Stimulated activated CD4-positive, alpha-beta T cell treated with anti-CD3 and anti-CD28 coated beads, TNF-alpha, amount 100 ng/mL, for 24 hours (primary cell): ENCODE measurements around the gene ZSCAN23.
"Not testable (repeated sequence)": the region's sequence is repeated elsewhere in the genome, so short reads cannot be mapped to it uniquely, and the experiment has no call there.

Experiments
- DNase-seq, 3 experiments: peaks; one replicate each; pipeline ENCODE4 v3.0.0-alpha.2; 2020; ENCODE audit warnings: low read depth in 3 of 3

ZSCAN23 gene

DNA sequence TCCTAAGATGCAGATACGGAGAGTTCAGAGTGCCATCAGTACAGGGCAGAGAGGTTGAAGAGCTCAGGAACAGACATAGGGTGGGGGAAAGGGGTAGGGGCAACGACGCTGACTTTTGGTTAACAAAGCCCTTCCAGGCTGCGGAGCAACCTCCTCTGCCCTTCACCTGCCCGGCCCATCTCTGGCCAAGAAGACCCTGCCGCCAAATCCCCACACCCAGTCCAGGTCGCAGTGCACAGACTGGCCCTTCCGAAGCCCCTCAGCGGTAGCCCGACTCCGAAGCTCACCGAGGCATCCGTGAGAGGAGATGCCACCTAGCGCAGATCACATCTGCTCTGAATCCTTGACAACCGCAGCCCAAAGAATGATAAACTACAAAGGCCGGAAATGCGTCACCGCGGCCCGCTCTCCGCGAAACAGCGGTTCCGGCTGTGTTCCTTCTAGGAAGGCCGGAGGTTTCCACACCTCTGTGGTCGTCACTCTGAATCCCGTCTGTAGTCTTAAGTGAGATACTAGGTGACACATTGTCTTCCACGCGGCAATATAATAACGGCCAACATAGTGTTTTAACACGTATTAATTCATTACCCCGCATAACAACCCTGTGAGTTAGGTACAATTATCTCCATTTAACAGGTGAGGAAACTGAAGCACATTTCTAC, at the start of gene ZSCAN23:
Gene ZSCAN23 (minus strand): TSS at position 380 of the 662 bp plus-strand sequence. CDS start 7,225 bp downstream, outside the sequence.
- DNase-seq = peak; percentile 65 to 83 (median 75)

DNA sequence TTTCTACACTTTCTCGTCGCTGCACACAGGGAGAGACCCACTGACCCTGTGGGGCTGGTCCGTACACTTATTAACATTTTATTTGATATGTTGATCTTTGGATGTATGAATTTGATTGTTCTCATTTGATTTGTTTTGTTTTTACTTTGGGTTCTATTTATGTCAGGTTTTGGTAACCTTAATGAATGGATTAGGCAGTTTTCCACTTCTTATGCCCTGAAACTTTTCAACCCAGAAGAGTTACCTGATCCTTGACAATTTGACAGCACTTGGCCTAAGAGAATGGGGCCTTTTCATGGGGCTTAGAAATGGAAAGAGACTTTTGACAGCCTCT, 48.7 kb upstream of the ZSCAN23 start:
- DNase-seq = no peak

DNA sequence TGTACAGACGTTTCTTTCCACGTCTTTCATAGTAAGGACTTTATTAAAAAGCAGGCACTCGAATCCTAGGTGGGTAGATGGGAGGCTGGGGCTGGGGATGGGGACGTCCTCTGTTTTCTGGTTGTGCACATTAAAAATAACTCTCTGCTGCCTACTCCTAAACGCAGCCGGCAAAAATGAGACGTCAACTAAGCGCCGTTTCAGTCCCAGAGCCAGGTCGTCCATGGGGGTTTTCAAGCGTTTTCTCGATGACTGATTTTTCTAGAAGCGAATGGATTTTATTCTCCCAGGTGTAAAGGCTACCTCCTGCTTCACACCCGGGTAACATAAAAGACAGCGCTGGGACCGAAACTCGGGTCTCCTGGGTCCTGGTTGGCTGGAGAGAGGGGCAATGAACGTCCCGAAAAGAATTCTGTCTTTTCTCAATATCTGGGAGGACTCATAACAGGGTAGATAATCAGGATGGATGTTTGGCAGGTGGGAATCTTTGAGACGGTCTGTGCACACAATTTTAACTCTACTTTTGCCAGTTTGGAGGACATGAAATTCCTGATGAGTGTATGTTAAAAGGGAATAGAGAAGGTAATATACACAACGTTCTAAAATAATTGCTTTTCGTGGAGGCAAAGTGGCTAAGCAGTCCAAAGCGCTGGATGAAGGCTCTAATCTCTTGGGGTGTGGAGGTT, 47.1 kb upstream of the ZSCAN23 start:
- no peak for DNase-seq

DNA sequence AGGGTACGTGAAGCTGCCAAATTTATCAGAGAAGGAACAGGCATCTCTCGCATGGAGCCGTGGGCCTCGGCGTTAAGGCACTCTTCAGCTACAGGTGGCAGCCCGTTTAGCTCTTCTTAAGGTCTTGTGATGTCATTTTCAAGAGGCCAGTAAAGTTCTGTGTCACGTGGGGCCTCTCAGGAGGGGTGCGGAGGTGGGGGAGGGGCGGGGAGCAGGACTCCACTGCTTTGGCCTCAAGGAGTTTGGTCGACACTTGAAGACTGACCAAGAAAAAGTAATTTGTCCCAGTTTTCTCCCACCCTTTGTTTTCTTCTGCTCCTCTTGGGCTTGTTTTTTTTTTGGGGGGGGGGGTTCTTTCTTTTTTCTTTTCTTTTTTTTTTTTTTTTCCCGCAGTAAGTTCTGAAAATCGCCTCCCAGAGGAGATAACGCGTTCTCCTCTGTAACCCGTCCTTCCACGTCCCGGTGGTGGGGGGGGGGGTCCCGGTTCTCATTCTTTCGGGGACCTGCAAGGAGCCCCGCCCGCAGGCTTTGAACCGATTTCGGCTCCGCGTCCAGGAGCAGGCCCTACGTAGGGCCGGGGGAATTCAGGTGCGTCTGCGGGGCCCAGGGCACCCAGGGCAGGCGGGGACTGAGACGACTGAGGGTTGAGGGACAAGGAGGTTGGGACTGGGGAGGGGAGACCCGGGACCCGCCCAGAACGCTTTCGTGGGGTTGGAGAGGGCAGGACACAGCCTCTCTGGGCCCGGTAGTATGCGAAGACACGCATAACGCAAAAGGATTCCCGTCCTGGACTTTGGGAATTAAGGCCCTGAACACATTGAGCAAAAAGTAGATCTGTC, 46.3 kb upstream of the ZSCAN23 start:
- peak in 2 of 3 experiments; percentile 5 to 50 for DNase-seq

DNA sequence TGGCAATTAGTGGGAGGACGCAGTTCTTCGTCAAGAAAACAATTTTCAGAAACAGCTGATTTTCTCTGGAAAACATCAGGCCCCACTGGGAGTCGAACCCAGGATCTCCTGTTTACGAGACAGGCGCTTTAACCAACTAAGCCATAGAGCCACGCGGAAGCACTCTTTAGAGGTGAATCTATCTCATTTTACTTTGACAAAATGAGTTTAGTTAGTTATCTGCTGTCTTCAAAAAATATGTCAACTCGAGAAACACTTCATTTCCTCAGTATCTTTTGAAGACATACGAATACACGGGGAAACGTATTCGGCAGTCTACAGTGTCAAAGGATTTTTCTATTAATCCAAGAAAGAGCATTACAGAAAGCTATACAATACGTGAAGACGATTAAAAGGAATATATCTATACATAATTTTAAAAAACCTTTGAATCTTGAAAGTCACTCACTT, 45.6 kb upstream of the ZSCAN23 start:
- DNase-seq = peak in 2 of 3 experiments; percentile 9 to 44

DNA sequence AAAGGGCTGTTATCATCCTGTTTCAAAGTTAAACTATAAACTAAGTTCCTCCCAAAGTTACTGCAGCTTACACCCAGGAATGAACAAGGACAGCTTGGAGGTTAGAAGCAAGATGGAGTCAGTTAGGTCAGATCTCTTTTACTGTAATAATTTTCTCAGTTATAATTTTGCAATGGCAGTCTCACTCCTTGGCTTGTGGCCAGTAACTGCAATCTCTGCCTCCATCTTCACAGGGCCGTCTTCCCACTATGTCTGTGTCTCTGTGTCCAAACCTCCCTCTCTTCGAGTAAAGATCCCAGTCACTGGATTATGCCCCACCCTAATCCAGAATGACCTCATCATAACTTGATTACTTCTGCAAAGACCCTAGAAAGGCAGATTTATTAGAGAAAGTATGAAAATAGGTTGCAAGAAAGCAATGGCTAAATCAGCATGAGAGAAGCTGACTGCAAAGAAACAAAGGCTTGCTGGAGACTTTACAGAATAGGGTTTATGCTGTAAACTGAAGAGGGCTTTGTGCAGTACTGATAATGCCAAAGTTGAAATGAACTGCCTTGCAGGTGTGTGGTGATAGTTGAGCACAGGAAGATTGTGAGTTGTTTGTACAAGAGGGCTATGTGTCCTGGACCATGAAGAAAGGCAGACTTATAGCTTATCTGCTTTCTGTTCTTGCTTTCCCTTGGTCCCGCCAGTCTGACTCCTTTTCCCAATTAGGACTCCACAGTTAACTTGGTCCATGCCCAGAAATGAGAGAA, 43.9 kb upstream of the ZSCAN23 start:
- DNase-seq = no peak

DNA sequence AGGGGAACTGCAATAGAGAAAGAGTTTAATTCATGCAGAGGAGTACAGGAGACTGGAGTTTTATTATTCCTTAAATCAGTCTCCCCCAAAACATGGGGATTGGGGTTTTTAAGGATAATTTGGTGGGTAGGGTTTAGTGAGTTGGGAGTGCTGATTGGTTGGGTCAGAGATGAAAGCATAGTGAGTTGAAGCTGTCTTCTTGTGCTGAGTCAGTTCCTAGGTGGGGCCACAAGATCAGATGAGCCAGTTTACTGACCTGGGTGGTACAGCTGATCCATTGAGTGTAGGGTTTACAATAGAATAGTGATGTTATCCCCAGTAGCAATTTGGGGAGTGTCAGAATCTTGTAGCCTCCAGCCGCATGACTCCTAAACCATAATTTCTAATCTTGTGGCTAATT, 43.2 kb upstream of the ZSCAN23 start:
- DNase-seq = no peak

DNA sequence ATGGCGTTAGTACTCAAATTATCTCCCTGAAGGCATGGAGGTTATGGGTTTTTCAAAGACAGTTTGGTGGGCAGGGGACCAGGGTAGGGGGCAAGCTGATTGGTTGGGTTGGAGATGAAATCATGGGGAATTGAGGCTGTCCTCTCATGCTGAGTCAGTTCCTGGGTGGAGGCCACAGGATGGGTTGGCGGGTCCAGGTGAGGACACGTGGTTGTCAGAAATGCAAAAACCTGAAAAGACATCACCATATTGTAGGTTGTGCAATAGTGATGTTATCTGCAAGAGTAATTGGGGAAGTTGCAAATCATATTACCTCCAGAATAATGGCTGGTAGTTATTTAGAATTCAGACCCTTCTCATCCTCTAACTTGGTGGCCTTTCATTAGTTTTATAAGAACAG, 42.2 kb upstream of the ZSCAN23 start:
- DNase-seq = no peak

DNA sequence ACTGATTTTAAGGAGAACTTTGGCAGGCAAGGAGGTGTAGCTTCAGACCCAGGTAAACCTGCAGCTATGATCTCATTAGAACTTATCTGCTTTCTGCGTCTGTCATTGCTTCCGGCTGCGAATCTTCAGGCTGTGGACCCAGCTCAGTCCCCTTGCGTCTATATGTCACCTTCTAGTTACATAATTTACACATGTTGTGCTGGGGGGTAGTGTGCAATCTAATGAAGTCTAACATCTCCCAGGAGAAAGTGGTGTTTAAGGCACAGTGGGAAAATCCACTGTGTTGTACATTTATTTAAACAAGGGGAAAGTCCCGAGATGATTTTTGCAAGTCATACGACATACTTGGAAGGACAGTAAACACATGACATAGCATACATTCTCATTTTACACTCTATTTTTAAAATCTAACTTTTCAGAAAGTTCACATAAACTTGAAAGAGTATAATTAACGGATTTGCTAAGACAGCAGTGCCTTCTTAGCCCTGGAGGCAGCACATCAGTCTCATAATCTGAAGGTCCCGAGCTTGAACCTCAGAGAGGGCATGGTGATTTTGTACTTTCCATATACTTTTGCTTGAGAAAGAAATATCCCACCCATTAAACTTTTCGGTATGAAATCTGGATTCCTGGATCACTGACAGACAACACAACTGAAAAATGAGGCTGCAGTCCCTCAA, 37.1 kb upstream of the ZSCAN23 start:
- DNase-seq = no peak

DNA sequence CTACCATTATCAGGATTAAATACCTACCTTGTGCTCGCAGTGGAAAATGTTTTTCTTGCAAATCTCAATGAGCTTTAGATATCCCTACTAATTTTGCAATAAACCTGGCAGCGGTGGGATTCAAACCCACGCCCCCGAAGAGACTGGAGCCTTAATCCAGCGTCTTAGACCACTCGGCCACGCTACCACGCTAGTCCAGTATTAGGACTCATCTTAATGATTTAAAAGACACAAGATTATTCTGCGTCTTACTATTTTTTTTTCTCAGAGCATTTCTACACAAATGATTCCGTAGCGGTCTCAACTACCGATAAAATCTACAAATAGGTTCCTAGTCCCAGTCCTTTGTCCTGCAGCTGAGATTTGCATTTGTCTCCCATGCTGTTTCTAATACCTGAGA, 35.2 kb upstream of the ZSCAN23 start:
- DNase-seq = no peak

DNA sequence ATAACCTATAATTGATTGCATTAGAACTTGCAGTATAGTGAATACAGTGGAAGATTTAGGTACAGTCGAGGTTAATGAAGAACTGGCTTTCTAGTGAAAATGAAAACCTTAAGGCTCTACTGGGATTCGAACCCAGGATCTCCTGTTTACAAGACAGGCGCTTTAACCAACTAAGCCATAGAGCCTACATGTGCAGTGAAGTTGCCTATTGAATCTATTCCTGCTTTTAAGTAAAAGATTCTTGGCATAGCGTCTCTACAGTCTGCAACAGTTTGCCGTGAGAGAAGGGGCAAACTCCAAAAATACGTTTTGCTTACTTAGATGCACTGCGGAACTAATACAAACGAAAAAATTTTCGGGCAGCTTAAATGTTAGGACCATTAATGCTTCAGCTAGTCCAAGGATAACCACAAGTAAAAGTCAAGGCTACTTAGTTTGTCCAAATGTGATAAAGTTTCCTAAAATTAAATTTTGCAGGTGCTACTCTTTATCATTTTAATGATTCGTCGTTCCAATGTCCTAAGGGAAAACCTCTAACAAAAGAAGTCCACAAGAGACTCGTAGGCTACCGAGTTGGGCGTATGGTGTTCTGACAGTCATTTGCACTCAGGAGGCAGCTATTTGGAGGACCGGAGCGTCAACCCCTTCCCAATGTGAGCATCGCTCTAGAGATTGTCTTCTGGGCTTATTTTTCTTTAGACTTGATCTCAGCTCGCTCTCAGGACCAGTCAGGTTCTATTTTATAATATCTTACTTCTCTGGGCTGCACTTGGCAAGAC, 31.3 kb upstream of the ZSCAN23 start:
- no peak for DNase-seq

DNA sequence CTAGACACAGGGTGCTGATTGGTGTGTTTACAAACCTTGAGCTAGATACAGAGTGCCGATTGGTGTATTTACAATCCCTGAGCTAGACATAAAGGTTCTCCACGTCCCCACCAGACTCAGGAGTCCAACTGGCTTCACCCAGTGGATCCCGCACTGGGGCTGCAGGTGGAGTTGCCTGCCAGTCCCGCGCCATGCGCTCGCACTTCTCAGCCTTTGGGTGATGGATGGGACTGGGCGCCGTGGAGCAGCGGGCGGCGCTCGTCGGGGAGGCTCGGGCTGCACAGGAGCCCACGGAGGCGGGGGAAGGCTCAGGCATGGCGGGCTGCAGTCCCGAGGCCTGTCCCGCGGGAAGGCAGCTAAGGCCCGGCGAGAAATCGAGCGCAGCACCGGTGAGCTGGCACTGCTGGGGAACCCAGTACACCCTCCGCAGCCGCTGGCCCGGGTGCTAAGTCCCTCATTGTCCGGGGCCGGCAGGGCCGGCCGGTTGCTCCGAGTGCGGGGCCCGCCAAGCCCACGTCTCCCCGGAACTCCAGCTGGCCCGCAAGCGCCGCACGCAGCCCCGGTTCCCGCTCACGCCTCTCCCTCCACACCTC, 26.0 kb upstream of the ZSCAN23 start:
- not testable (repeated sequence) for DNase-seq

DNA sequence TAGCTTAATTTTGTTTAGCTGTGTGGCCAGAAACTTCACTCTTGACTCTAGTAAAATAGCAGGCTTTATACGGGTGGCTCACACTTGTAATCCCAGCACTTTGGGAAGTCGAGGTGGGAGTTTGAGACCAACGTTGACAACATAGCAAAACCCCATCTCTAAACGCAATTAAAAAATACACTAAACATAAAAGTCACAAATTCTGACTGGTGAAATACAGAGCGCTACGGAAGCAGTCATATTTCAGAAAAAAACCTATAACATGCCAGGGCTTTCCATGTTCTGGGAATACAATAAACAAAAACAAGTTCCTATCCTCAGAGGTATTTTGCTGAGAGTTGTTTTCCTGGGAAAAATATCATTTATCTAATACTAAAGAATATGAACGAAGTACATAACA, 24.8 kb upstream of the ZSCAN23 start:
- DNase-seq = no peak

DNA sequence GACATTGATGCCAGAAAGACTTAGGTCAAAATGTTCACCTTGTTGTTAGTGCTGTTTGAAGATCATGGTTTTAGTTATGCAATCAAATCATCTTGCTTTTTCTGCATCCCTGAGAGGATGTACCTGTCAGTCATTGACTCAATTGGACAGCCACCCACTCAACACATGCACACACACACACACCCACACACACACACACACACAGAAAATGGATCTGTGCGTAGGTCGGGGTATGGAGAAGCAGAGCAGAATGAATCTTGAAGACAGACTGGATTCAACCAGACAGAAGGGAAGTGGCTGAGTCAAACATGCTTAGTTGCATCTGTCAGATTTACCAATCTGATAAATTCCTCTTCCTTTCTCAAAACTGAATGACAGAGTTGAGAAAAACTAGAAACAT, 19.1 kb upstream of the ZSCAN23 start:
- no peak for DNase-seq

DNA sequence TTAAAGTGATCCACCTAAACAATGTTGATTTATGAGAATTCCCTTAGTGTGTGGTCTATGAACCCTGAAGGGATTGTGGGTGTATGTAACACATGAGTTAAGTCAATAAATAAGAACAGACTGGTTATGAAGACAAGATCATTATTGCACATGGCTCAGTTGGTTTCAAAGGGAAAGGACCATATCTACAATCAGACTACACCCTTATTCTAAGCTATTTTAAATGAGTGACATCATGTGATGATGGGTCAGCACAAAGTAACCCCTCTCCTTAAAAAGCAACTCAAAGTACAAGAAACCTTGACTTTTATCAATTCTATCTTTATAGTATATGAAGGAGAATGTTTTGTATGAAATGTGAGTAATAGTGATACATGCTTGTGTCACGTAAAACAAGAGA, 15.3 kb upstream of the ZSCAN23 start:
- DNase-seq = no peak

DNA sequence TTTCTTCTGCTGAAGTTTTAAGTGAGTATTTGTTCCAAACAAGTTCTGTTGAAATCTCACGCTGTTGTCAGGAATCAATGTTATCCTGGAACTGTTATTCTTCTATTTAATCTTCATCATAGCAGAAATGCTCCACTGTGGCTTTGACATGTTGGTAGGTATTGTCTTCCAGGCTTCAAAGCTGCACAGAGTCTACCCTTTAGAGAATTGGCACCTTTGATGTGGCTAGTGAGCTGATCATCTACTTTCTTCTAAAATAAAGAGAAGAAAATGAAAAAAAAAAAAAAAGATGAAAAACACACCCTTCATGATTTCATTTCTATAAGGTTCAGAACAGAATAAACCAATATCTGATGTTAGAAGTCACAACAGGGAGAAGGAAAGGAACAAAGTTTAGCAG, 5.8 kb upstream of the ZSCAN23 start:
- no peak for DNase-seq

DNA sequence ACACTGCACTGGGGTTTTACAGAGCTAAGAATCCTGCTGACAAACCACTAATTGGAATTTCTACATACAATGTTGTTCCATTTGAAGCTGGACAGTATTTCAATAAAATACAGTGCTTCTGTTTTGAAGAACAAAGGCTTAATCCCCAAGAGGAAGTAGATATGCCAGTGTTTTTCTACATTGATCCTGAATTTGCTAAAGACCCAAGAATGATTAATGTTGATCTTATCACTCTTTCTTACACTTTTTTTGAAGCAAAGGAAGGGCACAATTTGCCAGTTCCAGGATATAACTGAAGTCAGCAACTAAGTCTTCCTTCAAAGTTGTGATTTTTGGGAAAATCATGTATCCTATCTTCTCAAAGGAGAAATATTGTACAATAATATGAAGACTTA, 4.2 kb upstream of the ZSCAN23 start:
- not testable (repeated sequence) for DNase-seq

DNA sequence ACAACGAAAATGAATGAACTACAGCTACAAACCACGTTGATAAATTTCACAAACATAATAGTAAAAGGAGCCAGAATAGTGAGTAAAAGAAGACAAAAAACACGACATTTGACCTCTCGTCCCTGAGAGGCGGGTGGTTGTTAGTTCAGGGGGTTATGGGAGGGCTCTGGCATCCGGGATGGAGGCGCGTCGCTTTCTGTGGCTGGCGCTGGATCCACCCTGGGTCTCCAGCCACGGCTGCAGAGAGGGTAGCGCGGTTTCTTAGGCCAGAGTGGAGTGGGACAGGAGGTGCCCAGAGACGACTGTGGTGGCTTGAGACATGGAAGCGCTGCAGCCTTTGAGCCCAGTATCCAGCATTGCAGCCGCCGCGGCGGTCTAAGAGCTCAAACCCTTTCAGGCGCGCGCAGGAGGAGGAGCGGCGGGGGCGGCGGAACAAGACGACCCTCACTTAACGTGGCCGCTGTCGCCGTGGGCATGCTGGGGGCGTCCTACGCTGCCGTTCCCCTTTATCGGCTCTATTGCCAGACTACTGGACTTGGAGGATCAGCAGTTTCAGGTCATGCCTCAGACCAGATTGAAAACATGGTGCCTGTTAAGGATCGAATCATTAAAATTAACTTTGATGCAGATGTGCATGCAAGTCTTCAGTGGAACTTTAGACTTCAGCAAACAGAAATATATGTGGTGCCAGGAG, 3.7 kb upstream of the ZSCAN23 start:
- no peak for DNase-seq

DNA sequence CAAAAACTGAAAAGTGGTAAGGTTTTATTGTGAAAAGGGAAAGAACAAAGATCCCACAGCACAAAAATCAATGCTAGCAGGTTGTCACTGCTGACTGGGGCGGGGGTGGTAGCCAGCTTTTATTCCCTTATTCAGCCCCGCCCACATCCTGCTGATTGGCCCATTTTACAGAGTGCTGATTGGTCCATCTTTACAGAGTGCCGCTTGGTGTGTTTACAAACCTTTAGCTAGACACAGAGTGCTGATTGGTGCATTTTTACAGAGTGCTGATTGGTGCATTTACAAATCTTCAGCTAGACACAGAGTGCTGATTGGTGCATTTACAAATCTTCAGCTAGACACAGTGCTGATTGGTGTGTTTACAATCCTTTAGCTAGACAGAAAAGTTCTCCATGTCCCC, 1.5 kb upstream of the ZSCAN23 start:
- DNase-seq = not testable (repeated sequence)

DNA sequence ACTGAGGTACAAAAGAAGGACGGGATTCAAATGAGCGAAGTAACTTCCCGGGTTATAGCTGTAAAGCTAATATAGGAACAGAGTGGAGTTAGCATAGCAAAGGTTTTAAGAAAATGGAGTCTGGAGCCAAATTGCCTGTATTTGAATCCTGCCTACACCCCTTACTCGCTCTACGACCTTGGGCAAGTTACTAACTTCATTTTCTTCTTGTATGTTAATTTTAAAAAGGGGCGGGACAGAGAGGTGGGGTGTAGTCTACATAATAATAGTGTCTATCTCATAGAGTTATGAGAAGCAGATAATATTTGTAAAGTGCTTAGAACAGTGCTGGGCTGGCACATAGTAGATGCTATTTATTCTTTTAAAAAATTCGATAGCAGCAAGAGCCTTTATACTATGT, 705 bp downstream of the ZSCAN23 start:
- no peak for DNase-seq
